ENCODE results near the gene PTPN3.

DNA sequence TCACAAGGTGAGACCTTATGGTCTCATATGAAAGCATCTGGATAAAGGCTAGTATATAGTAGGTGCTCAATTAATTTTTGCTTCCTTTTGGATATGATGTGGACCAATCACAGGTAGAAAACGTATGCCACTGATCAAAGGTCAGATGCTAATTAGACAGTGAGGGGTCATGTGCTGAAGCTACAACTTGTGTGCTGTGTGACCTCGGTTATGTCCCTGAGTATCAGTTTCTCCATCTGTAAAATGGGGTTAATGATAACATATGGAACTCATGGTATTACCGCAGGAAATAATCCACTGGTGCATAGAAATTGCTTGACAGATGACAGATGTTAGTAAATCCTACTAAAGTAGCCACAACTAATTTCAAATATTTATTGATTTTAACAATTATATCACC lies 62.0 kb downstream of the PTPN3 start:
- no peak for TF ChIP-seq CTCF (conservative IDR thresholded peaks at IDR 0.05)
- TF ChIP-seq ZFX (IDR thresholded peaks at IDR 0.05): no peak

Measured in C4-2B (cell line).